HUDEP-2 (cell line): ENCODE measurements around the gene MPP4.
A peak's percentile ranks its signal among the peaks of the same experiment; 100 is the strongest.

Experiments
- DNase-seq, 76 experiments: peaks; one replicate each; lab custom pipeline; 2025; ENCODE audit not compliant: unreplicated experiment in 76 of 76; lab: John Stamatoyannopoulos, UW

MPP4 gene, protein sequence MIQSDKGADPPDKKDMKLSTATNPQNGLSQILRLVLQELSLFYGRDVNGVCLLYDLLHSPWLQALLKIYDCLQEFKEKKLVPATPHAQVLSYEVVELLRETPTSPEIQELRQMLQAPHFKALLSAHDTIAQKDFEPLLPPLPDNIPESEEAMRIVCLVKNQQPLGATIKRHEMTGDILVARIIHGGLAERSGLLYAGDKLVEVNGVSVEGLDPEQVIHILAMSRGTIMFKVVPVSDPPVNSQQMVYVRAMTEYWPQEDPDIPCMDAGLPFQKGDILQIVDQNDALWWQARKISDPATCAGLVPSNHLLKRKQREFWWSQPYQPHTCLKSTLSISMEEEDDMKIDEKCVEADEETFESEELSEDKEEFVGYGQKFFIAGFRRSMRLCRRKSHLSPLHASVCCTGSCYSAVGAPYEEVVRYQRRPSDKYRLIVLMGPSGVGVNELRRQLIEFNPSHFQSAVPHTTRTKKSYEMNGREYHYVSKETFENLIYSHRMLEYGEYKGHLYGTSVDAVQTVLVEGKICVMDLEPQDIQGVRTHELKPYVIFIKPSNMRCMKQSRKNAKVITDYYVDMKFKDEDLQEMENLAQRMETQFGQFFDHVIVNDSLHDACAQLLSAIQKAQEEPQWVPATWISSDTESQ

DNA sequence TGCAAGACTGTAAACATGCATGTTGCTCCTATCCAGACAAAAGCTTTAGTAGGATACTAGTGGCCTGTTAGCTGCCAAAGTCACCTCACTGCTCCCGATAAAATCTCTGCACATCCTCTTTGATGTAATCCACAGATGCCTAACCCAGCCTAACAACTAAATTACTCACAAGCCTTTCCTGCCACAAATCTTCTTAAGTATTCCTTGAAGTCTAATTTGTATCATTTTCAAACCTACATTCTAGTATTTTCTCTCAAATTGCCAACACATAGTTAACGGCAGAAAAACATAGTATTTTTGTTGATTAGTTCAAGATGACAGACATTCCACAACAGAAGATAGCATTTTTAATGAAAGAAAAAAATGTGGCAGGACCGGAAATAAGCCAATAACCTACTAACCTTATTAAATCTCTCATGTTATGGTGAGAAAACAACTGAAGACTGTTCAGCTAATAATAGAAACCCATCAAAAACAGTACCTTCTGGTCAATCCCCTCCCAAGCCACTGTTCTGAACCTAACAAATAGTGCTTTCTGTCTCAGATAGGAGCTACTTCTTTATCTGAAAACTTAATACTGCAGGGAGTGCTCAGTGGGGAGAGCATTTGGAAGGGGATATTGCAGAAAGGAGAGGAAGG, at the start of gene MPP4:
Gene MPP4 (minus strand): TSS at position 57 of the 639 bp plus-strand sequence. CDS start 4,690 bp downstream, outside the sequence.
- DNase-seq: peak in 1 of 76 experiments; percentile 5

DNA sequence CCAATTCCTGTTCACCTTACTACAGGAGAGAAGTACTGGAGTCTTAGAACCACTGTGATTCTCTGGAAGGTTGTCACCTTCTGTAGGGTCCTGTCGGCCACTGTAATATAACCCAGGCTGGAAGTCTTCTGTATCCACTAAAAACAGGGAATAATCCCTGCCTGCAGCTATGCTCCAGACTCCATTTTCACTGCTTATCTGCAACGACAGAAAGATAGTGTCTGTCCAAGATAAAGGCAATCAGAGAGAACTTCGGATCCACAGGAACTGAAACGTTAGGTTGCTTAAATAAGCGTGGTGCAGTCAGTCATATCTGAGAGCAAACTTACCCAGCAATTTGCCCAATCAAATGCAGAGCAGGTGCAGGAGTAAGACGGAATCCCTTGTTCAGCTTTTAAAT, 48.1 kb upstream of the MPP4 start:
- DNase-seq: peak in 18 of 76 experiments; percentile 1 to 38 (median 10)

DNA sequence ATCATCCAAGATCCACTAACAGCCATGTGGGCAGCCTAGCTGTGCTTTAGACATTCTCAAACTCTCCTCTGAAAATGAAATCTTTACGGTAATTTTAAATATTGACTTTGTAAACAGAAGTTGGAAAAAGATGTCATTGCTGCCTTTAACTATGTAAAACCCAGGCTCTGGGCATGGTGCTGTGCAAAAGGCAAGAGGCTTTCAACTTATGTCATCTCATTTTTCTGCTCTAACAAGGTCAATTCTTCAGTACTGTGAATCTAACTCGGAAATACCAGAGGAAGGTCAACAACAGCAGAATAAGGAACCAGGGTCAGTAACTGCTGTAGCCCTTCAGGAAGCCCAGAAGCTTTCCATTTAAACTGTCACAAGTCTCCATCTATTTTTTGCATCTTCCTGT, 37.0 kb upstream of the MPP4 start:
- DNase-seq: no peak

DNA sequence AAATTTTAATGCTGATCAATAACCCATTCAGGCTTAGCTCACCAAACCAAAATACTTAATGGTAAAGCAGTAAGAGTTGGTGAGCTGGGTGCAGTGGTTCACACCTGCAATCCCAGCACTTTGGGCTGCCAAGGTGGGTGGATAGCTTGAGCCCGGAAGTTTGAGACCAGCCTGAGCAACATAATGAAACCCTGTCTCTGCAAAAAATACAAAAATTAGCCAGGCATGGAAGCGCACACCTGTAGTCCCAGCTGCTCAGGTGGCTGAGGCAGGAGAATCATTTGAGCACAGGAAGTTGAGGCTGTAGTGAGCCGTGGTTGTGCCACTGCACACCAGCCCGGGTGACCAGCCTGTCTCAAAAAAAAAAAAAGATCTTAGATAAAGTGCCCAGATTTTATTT, 35.7 kb upstream of the MPP4 start:
- no peak for DNase-seq

DNA sequence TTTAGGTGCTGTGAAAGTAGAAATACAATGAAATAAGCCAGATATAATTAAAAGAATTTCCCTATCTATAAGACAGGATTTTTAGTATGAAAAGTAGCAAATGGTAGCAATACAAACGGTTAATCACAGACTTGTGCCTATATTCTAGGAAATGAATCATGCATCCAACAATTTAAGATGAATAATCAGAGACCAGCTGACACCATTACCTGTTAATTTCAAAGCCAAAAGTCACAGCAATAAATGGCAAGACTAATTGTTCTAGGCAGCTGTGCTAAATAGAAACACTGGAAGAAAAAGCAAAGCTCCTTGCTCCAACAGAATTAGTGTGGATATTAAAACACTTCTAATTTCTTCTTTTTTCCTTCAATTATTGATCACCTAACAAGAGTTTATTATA, 35.1 kb upstream of the MPP4 start:
- DNase-seq: no peak

DNA sequence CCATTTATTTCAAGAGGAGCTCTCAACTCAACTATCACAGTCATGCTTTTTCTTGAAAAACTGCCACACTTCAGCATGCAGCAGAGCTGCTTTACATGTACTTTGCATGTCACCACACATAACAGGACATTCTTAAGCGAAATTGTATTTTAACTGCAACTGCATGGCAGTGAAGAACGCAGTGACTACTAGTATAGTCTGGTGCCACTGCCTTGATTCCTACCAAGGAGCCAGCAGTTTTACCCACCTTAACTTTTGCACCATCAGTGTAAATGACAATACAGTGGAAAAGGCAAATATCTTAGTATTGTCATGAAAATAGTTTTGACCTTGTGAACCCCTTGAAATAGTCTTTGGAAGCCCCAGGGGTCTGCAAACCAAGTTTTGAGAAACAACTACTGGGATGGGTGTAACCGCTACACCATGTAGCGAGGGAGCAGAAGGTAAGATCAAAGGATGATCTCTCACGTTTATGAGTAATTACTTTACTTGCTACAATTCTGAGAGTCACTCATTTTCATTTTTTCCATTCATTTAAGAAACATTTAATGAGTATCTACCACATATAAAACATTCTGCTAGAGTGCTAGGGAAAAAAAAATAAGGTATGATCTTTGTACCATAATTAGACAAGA, 32.3 kb upstream of the MPP4 start:
- DNase-seq: no peak

DNA sequence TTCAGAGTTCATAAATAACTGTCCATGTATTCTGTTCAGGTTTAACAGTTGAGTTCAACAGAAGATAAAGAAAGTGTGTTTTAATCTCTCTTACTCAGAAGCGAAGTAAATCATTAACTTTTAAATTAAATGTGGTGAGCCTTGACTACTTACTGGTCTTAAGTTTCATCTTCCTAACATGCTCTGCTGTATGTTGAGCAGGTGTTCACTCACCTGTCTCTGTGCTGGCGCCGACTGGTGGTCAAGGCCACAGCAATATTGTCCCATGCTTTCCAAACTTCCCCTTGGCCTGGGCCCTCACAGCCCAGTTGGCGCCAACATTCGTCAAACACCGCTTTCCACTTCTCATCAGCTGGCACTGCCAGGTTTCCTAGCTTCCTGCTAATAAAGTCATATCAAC, 17.0 kb upstream of the MPP4 start:
- no peak for DNase-seq

DNA sequence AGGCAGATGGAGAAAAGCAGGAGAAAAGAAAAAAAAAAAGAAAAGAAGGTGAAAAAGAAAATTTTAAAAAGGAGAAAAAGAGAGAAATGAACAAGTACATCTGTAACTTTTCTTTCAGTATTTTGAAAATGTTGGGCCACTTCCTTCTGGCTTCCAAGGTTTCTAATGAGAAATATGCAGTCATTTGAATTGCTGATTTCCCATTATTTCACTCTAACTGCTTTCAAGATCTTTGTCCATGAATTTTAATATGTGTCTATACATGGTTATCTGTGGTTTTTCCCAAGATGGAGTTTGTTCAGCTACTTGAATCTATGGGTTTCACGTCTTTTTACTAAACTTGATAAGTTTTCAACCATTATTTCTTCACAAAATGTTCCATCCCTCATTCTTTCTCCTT, 14.3 kb upstream of the MPP4 start:
- no peak for DNase-seq

DNA sequence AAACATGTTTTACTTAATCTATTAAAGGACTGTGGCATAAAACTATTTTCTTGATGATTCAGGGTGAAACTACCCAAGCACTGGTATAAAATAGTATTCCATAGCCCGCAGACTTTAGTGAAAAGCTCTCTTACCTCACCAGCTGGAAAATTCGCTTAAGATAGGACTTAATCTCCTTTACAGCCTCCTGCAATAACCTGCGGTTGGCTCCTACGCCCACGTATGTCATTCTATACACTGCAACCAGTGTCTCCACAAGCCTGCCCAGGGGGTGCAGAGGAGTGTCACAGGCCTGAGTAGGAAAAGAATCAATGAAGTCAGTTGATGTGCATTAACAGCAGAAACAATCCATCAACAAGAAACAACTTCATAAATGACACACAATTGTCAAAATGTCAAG, 11.3 kb upstream of the MPP4 start:
- DNase-seq: peak in 20 of 76 experiments; percentile 1 to 71 (median 28)

DNA sequence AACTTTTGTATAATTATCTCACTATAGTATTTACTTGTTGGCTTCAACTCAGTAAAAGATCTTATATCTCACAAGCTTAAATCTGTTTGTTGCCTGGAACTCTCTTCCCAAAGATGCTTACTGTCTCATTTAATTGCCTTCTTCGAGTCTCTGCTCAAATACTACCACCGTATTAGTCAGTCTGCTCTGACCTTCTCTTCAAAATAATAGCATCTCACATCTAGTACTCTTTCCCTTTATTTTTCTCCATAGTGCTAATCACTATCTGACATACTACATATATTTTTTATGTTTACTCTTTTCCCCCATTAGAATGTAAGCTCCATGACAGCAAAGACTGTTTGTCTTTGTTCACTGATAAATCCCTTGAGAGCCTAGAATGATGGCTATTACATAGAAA, 10.6 kb upstream of the MPP4 start:
- DNase-seq: no peak

DNA sequence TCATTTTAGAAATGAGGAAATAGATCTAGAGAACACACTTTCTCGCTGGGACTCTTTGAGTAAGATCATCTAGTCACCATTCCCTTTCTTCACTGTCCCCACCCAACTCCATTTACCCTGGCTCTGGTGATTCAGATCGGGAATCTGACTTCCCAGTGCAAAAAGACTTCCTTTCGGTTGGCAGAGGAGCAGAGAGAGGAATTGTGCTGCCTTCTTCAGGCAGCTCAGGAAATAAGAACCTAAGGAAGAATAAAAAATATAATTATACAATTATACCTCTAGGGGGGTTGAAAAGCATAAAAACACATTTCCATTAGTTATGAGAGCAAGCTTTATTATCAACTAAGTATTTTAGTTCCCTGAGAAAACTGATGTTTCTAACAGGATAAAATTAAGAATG, 9.3 kb upstream of the MPP4 start:
- no peak for DNase-seq

DNA sequence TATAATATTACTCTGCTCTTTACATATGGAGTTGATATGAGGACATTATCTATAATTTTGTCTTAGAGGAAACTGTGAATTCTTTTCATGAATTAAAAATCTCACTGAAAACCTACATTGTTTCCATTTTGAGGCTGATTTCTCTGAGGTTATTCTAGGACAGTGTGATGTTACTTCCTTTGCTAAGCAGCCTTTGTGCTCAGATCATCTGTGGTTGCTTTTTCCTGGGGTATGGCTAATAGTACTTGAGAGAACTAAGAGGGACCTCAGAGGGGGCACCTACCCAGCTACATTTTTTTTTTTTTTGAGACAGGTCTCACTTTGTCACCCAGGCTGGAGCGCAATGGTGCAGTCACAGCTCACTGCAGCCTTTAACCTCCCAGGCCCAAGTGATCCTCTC, 8.7 kb upstream of the MPP4 start:
- DNase-seq: no peak

DNA sequence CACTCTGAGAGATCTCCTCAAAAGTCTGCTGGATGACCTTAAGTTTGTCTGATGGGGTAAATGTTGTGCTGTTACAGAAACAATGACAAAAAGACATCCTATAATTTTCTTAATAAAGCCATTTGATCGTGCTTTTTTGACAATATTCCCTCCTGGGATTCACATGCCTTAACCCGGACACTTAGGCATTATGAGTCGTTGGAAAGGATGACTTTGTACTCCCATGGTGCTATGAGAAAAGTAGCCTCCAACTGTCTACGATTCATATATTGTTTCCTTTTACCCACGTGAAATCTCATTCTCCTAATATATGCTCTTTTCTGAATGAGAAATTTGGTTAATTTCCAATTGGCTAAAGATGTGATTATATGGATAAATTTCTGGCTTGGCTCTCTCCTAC, 6.1 kb upstream of the MPP4 start:
- no peak for DNase-seq

DNA sequence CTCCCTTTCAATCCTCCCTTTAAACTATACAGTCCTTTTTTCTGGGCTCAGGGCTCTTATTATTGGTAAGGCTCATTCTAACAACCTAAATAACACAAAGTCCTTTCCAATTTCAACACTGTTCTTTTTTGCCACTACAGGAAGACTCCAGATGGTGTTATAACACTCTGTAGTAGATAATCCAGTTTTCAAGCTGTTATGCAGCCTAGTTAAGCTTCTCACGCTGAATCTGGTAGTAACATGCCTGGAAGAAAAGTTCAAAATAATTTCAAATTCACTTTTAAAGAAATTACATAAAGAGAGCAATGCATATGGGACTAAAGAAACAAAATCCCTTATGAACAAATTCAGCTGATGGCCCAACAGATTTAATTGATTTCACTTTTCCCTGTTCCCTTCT, 3.2 kb upstream of the MPP4 start:
- no peak for DNase-seq

DNA sequence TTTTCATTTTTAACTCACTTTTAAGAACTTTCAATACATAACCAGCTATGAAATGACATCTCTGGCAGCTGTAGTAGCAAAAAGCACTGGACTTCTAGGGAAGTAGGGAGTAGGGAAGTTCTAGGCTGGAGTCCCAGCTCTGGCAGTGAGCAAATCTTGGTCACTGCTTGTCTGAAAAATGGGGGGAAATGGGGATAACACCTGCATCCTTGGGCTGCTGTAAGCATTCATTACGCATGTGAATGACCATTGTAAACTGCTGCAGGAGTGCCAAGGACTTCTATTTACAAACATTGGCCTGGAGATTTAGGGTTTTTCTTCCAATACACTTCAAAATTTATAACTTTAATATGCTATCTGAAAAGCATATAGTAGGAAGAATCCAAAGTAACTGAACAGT, 972 bp upstream of the MPP4 start:
- no peak for DNase-seq

DNA sequence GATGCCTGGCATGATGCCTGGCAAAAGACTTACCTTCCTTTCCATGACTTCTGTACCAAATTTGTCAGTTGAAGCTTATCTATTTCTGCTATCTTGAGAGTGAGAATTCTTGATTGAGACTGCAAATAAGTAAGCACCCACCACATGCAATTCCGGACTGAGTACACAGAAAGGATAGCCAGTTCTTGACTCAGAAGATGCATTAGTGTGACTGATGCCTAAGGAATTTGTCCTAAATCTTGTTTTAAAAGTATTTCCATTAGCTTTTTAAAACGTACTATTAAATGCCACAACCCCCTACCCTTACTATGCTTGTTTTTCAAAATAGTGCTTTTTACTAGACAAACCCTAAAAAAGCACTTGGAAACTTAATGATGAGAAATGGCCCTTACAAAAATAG, 545 bp downstream of the MPP4 start:
- no peak for DNase-seq

DNA sequence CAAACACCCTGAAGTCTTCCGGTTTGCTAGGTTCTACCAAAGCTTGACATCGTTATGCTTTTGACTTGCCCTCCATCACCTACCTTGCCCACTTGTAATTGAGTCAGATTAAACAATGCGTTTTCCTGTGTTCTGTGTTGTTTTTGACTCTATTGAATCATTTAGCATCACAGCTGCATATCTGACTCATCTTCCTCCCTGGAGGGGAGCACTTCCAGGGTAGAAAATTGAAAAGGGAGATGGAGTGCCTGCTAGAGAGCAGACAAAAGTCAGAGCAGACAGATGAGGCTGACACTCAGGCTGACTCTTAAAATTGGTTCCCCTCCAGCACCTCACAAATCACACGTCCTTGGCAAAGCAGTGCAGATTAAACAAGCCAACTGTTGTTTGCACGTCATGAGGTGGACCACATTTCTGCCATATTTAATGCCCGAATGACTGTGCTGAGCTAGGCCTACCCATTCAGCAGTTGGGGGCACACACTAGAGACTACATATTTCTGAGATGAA, 2.2 kb downstream of the MPP4 start:
- no peak for DNase-seq

DNA sequence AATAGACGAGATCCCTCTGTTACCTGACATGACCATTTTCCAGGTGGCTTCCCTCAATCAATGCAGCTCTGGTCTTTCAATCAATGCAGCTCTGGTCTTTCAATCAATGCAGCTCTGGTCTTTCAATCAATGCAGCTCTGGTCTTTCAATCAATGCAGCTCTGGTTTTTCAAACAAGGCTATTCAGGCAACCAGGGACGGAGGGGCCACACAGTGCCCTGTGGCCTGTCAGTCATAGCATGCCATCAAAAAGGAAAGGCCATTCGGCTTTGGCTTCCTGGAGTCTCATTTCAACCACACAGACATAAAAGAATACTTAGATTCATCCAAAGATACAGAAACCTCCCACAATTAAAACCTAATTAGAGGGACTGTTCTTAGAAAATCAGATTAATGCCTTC, 13.3 kb downstream of the MPP4 start:
- DNase-seq: no peak

DNA sequence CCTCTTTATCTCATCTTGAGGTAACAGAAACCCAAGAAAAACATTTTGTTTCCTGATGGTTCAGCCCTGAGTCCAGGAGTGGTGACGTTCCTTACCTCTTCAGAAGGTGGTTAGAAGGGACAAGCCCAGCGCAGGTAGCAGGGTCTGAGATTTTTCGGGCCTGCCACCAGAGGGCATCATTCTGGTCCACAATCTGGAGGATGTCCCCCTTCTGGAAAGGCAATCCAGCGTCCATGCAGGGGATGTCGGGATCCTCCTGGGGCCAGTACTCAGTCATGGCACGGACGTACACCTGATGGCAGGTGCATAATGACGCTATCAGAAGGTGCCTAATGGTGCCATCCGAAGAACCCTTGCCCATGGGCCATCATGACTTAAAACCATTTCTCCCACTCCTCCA, 17.7 kb downstream of the MPP4 start:
- peak in 19 of 76 experiments; percentile 1 to 37 (median 10) for DNase-seq

DNA sequence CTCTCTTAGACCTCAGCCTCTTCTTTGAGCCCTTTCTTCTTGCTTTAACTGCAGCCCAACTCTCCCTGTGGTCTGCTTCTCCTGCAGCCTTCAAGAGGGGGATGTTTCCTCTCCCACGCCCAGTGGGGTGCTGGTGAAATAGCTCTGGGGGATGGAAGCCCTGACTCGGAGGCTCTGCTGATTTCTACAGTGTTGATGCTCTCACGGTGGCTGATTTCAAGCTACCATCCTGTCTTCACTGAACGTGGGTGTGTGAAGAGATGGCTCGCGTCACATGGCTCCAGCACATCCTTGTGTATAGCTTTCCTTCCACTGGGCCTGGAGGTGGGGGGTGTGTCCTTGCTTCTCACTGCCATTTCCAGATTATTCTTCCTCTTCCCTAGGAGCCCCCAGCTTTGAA, 20.0 kb downstream of the MPP4 start:
- DNase-seq: no peak

DNA sequence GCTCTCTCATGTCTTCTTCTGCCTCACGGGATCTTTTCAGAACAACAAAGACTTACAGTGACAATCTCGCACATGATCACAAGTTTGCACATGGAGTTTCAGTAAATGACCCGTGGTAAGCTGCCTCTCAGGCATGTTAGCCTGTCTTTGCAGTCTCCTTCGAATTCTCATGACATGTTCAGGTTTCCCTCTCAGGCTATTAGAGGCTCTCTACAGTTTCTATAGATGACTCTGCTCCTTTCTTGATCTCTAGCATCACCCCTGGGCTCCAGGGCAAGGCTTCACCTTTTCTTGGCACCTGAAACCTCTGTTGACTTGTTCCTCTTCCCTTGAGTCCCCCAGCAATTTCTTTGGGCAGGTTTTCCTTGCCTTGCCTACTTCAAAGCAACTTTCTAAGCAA, 23.0 kb downstream of the MPP4 start:
- no peak for DNase-seq
